HG03460 (cell line): ENCODE data around the gene ADSS2.
"Not testable (repeated sequence)": the region's sequence is repeated elsewhere in the genome, so short reads cannot be mapped to it uniquely, and the experiment has no call there.

Source experiments
- ATAC-seq: cut with Tn5 transposase; IDR thresholded peaks from one replicate; pipeline ENCODE4 v1.9.1; 2021; ENCODE audit not compliant: unreplicated experiment

Gene ADSS2

DNA sequence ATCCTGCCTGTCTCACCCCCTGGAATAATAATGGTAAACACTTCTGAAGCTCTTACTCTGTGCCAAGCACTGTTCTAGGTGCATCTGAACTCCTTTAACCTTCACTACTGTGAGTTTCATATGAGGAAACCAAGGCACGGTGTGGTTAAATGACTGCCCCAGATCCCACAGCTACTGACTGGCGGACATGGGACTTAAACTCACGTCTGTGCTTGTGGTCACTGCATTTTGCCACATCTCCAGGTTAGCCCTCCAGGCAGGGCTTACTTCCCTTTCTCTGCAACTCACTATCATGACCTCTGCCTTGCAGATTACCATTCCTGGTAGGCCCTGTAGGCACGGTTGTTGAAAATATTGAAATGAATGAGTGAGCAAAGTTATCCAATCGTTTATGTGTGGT, 83.4 kb downstream of the ADSS2 start:
- ATAC-seq = no peak

DNA sequence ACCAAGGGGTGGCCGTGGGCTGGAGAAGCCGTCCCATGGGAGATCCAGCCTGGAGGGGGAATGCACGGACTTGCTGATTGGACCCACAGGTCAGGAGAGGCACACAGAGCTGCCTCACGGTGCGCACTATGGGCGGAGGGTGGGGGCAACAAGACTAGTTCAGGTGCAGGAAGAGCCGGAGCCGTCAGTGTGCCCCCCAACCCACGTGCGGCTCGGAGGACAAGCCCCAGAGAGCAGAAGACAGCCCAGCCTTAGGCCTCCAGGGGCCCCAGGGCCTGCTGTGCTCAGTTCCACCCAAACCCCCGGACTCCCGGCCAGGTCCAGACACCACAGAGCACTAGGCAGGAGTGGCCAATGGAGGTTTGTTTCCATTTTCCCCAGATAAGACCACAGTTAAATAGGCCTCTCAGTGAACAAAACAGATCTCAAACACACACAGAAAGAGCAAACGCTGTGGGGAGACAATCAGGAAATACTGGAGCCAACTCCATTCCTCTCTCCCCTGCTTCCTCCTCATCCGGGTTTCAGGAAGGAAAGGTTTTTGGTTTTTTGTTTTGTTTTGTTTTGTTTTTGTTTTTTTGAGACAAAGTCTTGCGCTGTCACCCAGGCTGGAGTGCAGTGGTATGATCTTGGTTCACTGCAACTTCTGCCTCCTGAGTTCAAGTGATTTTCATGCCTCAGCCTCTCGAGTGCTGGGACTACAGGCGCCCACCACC, 84.2 kb downstream of the ADSS2 start:
- ATAC-seq = no peak

DNA sequence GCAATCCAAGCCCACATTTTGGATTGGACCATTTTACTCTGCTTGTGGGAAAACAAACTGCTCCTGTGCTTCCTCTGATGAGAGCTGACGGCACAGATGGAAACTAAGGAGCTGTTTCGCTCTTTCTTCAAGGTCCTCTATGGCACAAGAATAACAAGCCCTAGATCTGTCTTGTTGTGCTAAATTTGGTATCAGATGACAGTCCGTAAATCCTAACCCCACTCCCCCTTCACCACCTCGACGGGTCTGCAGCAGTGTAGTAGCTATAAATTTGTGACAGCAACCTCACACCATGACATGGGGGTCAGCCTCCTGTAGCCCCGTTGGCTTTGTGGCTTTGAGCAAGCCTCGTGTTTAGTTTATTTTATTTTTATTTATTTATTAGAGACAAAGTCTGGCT, 85.9 kb downstream of the ADSS2 start:
- no peak for ATAC-seq

DNA sequence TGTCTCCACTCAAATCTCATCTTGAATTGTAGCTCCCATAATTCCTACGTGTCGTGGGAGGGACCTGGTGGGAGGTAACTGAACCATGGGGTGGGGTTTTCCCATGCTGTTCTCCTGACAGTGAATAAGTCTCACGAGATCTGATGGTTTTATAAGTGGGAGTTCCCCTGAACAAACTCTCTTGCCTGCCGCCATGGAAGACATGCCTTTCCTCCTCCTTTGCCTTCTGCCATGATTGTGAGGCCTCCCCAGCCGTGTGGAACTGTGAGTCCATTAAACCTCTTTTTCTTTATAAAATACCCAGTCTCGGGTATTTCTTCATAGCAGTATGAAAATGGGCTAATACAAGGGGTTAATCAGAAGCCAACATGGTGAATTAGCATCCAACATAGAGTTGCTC, 86.4 kb downstream of the ADSS2 start:
- not testable (repeated sequence) for ATAC-seq

DNA sequence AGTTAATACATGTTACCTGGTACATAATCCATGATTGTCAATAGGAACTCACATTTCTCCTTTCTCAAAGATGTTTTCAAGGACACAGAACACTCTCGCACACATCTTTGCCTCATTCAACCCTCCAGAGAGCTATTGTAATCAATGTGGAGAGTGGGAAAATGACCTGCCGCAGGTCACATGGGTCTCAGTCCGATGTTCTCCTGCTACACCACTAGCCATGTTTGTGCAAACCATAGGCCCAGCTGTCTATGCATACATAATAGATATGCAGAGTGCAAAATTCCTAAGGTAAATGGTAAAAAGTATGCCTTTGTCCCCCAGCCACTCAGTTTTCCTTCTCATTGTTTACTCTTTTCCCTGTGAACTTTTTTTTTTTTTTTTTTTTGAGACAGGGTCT, 89.2 kb downstream of the ADSS2 start:
- no peak for ATAC-seq

DNA sequence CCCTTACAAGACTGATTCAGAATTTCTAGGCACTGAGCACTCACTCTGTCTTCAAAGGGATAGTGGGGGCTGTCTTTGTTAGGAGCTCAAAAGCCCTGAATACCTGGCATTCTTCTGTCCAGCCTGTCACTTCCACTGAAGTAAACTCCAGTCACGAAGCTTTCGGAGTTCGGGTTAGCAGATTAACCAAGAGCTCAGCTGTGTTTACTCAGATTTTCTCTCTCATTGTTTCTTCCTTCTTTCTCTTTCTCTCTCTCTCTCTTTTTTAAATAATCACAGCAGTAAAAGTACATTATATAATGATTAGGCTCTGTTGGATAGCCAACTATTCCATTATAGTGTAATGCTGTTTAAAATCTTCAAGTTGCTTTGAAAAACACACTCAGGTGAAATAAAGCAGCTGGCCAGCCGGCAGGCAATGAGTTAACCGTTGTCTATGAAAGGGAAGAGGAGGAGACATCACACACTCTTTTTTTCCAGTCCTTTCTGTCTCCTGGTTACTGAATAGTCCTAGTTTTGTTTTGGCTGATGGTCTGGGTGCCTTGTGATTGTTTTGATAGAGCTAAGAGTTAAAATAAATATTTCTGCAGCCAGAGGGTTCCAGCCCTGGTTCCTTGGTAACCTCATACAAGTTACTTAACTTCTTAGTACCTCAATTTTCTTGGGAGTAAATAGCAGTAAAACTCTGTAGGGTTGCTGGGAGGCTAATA, 89.8 kb downstream of the ADSS2 start:
- no peak for ATAC-seq
